GM19438 (cell line): ENCODE data around the gene PPP4R3C.
"Not testable (repeated sequence)": the region's sequence is repeated elsewhere in the genome, so short reads cannot be mapped to it uniquely, and the experiment has no call there.

Experiments
- ATAC-seq: cut with Tn5 transposase; IDR thresholded peaks from one replicate; pipeline ENCODE4 v1.9.1; 2021; ENCODE audit warnings: low read depth; ENCODE audit not compliant: unreplicated experiment

The PPP4R3C gene

GRCh38 chrX:27463187-27463586 is at the start of gene PPP4R3C:
PPP4R3C (minus strand) TSS chrX:27463341; CDS start chrX:27463296, 45 bp downstream.
- ATAC-seq, result no peak

GRCh38 chrX:27491397-27491796 is 28.3 kb upstream of the PPP4R3C start:
- ATAC-seq, result no peak

GRCh38 chrX:27466051-27466450 is 2.9 kb upstream of the PPP4R3C start:
- ATAC-seq, result no peak

GRCh38 chrX:27465036-27465435 is 1.9 kb upstream of the PPP4R3C start:
- ATAC-seq, result no peak

GRCh38 chrX:27459129-27459528 is 4.0 kb downstream of the PPP4R3C start:
- ATAC-seq, result not testable (repeated sequence)

GRCh38 chrX:27458544-27458943 is 4.6 kb downstream of the PPP4R3C start:
- ATAC-seq, result not testable (repeated sequence)

GRCh38 chrX:27451324-27451723 is 11.8 kb downstream of the PPP4R3C start:
- no peak for ATAC-seq

- no peak for ATAC-seq
Measured at GRCh38 chrX:27446423-27446822, 16.7 kb downstream of the PPP4R3C start.

- no peak for ATAC-seq
Measured at GRCh38 chrX:27445438-27445837, 17.7 kb downstream of the PPP4R3C start.

GRCh38 chrX:27444093-27444908 is 18.8 kb downstream of the PPP4R3C start:
- peak; percentile 61 for ATAC-seq

GRCh38 chrX:27442392-27442791 is 20.7 kb downstream of the PPP4R3C start:
- ATAC-seq, result not testable (repeated sequence)

GRCh38 chrX:27439771-27440170 is 23.4 kb downstream of the PPP4R3C start:
- no peak for ATAC-seq

- no peak for ATAC-seq
Measured at GRCh38 chrX:27438937-27439336, 24.2 kb downstream of the PPP4R3C start.

GRCh38 chrX:27435031-27435430 is 28.1 kb downstream of the PPP4R3C start:
- no peak for ATAC-seq
